Stimulated activated CD4-positive, alpha-beta T cell treated with anti-CD3 and anti-CD28 coated beads, TNF-alpha, amount 100 ng/mL, for 24 hours (primary cell): ENCODE measurements around the gene CHMP6.

Experiments used
- DNase-seq, 3 experiments: peaks; one replicate each; pipeline ENCODE4 v3.0.0-alpha.2; 2020; ENCODE audit warnings: low read depth in 3 of 3

Gene CHMP6

GRCh38 chr17:80991645-80992076, at the start of gene CHMP6:
Gene CHMP6 (plus strand): TSS chr17:80991841. CDS start chr17:80991919, 78 bp downstream.
- peak; percentile 38 to 72 (median 51) for DNase-seq

- DNase-seq = no peak
Measured at GRCh38 chr17:80942423-80943345, 49.0 kb upstream of the CHMP6 start.

- DNase-seq = no peak
Measured at GRCh38 chr17:80943346-80944145, 48.1 kb upstream of the CHMP6 start.

DNA sequence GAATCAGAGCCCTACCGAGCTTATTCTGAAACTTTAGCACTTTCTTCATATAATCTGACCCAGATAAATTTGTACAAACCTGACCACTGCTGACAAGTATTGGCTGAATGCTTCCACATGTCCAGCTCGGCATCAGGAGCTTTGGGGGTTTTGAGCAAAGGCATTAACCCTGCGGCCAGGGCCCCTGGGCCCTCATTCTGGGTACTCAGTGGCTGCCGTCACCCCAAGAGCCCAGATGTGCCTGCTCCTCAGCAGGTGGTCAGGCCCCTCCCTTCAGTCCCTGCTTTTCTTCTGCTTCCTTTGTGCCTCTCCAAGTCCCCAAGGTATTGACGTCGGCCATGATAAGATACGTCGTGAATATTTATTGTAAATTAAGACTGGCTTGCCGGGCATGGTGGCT, 47.3 kb upstream of the CHMP6 start:
- DNase-seq = no peak

DNA sequence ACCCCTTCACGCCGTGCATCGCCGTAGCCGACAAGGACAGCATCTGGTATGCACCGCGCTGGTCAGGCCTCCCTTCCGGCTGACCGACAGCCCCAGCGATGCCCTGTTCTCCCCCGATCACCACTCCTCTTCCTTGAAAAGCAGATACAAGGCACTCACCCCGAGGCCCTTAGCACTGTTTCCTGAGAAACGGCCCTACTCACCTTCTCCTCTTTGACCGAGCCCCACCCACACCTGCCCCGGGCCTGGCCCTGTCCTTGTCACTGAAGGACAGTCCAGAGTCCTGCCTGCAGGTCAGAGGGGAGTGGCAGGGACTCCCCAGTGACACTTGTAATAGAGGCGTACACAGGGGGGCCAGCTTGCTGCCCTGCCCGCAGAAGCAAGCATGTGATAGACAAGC, 45.9 kb upstream of the CHMP6 start:
- no peak for DNase-seq

- DNase-seq = no peak
Measured at GRCh38 chr17:80946449-80946848, 45.2 kb upstream of the CHMP6 start.

GRCh38 chr17:80947200-80947940, 44.3 kb upstream of the CHMP6 start:
- DNase-seq = no peak

DNA sequence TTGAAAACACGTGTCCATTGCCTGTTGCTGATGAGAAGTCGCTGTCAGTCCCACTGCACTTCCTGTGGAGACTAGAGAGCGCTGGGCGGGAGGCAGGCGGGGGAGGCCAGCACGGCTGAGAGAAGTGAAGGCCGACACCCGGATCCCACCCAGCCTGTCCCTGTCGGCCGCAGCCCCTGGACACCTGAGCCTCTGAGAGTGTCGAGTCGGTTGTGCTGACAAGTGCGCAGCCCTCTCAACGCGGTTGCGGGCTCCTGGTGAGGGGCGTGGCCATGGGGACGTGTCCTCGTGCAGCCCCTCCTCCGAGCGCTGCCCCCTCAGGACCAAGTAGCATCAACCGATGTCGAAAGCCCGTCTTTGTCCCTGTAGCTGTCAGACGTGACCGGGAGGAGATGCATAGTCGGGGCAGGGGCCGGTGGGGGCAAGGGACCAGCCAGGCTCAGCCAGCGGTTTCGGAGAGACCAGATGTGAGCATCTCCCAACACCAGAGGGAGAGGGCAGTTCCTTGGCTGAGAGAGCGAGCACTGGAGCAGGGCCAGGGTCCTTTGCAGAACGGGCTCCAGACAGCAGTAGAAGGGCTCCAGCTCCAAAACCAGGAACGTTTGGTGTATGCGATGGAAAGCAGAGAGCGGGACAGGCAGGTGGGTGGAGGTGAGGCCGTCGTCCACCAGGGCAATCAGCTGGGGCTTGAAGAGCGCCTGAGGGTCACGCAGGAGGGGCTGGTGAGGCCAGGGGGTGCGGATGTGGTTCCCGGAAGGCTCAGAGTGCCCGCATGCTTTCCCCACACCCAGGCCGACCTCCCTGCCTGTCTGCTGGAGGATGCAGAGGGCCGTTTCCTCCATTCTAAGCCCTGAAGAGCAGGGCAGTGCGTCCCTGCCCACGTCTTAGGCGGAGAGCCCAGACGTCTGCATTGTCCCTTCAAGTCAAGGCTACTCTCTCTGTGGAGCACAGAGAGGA, 43.3 kb upstream of the CHMP6 start:
- DNase-seq = no peak

GRCh38 chr17:80948976-80949450, 42.6 kb upstream of the CHMP6 start:
- no peak for DNase-seq

GRCh38 chr17:80949451-80950421, 41.9 kb upstream of the CHMP6 start:
- no peak for DNase-seq

- DNase-seq = no peak
Measured at GRCh38 chr17:80950466-80951120, 41.0 kb upstream of the CHMP6 start.

GRCh38 chr17:80951121-80952090, 40.2 kb upstream of the CHMP6 start:
- no peak for DNase-seq

DNA sequence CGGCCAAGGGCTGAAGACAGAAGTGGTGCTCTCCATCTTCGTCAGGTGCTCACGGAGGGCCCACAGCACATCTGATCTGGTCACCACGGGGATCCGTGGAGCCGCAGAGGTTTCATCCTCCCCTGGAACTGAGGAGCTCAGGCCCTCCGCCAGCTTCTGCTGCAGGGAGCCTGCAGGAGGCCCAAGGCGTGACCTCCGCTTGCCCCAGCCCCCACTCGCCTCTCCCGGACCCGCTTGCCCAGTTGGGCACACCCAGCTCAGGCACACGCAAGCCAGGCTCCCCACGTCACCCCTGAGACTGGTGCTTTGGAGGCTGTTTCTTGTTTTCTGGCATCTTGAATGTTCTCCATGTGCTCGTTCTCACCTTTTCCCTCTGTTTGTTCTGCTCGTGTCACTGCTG, 39.4 kb upstream of the CHMP6 start:
- no peak for DNase-seq

GRCh38 chr17:80953471-80954315, 37.9 kb upstream of the CHMP6 start:
- DNase-seq = no peak

DNA sequence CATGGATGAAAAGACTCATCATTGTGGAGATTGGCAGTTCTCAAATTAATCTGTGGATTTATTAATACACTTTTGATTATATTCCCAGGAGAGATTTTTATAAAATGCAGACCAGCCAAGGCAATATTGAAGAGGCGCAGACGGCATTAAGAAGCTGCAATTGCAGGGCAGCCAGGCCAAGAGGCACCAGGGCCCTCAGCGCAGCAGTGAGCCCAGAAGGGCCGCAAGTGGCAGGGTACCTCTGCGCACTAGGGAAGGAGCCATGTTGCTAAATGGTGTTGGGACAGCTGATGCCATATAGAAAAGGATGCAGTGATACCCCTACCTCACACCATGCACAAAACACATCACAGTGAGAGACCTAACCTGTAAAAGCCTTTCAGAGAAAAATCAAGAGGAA, 36.6 kb upstream of the CHMP6 start:
- no peak for DNase-seq

DNA sequence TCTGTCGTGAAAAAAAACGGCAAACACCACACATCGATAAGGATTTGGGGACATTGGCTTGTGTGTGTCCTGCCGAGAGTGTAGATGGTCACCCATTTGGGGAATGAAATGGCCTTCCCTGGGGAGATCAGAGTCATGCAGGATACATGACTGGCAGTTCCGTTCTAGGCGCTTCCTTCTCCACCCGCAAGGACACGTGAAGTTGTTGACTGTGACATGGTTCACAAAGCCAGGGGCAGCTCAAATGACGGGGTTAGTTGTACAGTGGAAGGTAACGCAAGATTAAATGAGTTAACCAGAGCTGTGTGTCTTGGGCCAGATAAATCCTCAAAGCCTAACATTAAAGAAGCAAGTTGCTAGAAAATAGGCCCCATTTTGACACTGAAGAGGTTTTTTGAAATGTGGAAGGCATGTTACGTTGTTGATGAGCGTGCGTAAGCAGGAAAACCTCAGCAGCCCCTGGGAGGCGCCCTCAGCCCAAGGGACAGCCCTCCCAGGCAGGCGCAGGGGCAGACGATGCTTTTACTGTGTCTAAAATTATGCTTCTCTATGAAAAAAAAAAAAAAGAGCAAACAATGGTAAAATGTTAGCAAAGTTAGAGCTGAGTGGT, 35.9 kb upstream of the CHMP6 start:
- no peak for DNase-seq
